NCI-H510A (cell line): ENCODE results near the gene ATP8A2.
A peak's percentile ranks its signal among the peaks of the same experiment; 100 is the strongest.

ENCODE experiments used
- DNase-seq: peaks from one replicate; lab custom pipeline; 2025; lab: John Stamatoyannopoulos, UW

Gene ATP8A2

DNA sequence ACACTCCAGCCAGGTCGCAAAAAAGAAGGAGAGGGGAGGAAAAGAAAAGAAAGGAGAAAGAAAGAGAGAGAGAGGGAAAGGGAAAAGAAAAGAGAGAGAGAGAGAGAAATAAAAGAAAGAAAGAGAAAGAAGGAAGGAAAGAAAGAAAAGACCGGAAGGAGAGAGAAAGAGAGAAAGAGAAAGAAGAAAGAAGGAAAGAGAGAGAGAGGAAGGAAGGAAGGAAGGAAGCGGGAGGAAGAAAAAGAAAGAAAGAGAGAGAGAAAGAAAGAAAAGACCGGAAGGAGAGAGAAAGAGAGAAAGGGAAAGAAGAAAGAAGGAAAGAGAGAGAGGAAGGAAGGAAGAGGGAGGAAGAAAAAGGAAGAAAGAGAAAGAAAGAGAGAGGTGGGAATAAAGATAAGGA lies 359.3 kb downstream of the ATP8A2 start:
- no peak for DNase-seq

- DNase-seq: no peak
These were observed 359.8 kb downstream of the ATP8A2 start for GRCh38 chr13:25731536-25731935.

DNA sequence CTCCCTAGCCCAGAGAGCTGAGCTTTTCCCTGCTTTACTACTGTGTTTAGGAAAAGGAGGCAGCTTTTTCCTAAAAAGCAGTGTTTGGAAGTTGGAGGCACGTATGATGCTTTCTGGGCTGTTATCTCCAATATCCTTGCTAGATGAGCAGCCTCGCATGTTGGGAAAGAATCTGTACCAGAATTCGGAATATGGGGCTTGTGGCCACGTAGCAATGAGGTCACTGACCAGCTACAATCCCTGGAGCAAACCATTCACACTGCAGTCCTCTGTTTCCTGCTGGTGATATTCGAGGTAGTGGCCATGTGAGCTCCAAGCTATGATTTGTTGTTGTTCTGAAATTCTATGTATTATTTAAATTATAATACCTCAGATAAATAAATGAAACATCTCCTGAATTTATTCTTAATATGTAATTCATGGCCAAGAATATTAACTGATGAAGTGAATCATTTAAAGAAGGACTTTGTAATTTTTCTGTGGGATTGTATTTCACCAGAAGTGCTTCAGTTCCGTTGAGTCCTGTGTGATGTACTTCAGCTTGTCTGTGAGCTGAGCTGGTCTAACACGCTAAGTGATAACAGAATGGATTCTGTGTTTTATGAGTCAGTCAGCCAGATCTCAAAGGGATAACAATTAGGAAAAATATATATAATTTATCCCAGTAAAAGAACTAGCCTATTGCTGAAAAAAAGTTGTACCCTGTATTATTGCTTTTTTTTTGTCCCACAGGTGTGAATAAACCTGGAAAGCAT lies 360.5 kb downstream of the ATP8A2 start:
- DNase-seq: no peak

DNA sequence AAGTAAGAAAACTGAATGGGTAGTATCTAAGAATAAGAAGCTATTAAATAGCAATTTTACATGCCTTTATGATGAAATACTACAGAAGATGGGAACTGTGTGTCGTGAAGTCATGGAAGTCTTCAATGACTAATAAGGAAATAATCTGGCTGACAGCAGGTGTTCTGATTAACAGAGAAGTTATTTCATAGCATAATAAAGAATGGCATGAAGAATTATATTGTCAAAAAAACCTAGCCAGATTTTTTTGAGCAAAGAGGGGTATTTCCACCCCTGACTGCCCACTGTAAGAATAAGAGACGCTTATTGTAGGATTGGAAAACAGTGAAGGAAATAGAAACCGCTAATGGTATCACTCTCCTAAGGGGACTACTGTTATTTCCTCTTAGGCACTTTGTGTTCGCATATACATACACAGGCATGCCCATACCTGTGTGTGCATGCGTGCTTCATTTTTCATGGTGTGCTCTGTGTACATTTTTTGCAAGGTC lies 361.3 kb downstream of the ATP8A2 start:
- DNase-seq: no peak

GRCh38 chr13:25733696-25734435 lies 362.1 kb downstream of the ATP8A2 start:
- DNase-seq: no peak

- peak; percentile 28 for DNase-seq
These were observed 366.8 kb downstream of the ATP8A2 start for GRCh38 chr13:25738342-25739196.

DNA sequence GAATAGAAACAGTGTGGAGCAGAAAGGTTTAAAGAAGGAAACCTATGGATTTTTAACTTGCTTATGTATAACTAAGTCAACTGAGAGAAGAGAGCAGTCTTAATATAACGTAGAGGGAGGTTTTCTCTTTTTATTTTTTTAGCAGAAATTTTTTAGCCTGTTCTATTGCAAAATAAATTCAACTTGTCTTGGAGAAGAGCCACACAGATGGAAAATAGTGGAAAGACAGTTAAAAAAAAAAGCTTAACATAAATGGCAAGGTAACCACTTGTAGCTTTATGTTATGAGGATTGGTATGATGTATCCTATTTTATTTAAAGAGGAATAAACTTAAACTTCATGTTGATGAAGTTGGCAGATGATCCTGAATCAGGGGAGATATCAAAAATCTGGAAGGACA lies 367.6 kb downstream of the ATP8A2 start:
- DNase-seq: no peak

GRCh38 chr13:25741796-25742195 lies 370.0 kb downstream of the ATP8A2 start:
- DNase-seq: no peak

- no peak for DNase-seq
These were observed 370.4 kb downstream of the ATP8A2 start for GRCh38 chr13:25742220-25742619.

DNA sequence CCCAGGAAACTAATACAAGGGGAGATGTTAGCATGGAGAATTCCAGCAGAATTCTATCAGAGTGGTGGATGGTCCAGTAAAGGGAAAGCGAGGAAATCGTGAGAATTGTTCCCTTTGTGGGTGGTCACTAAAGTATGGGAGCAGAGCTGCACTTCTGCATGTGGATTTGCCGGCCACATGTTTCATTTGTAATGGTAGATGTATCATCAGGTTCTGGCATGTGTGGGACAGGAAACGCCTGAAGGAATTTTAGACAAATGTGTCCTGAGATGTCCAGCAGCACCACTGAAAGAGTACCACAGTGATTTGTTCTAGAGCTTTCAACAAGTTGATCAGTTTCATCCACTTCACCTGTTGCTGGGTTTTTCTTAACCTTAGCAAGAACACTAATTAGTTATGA lies 371.6 kb downstream of the ATP8A2 start:
- no peak for DNase-seq

GRCh38 chr13:25744178-25744577 lies 372.4 kb downstream of the ATP8A2 start:
- no peak for DNase-seq

DNA sequence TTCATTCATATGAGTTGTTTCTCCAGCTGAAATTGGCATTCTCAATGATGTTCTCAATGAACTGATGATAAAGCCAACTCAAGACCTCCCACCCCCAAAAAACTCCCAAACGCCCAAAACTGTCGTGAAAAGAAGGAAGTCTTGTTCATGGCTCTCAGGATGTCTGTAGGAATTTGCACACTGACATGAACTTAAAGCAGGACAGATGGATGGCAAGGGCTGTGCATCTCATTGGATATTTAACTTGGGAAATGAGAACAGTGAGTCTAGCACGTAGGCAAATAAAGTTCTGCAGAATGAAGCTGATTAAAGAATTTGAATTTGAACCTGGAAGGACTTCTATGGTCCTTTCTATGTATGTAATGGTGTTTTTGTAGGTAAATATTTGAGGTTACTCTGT lies 374.4 kb downstream of the ATP8A2 start:
- no peak for DNase-seq

GRCh38 chr13:25752957-25753551 lies 381.3 kb downstream of the ATP8A2 start:
- no peak for DNase-seq

DNA sequence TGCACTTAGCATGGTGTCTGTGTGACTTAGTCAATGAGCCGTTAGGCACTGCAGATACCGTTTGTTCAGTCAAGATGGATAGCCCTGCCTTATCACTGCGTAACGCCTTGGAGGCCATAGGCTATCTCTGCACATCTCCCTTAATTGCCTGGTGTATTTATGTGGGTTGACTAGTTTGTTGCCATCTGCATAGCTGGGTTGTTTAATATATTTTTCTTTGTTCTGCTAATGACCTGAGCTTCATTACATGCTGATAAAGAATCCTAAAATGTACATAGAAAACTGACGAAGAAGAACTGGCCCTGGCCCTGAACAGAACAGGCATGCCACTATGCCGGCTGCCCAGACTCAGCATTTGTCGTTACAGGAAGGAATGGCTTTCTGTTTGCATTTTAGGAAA lies 382.2 kb downstream of the ATP8A2 start:
- no peak for DNase-seq

- no peak for DNase-seq
These were observed 384.5 kb downstream of the ATP8A2 start for GRCh38 chr13:25756251-25756650.

GRCh38 chr13:25756912-25757311 lies 385.1 kb downstream of the ATP8A2 start:
- DNase-seq: no peak

DNA sequence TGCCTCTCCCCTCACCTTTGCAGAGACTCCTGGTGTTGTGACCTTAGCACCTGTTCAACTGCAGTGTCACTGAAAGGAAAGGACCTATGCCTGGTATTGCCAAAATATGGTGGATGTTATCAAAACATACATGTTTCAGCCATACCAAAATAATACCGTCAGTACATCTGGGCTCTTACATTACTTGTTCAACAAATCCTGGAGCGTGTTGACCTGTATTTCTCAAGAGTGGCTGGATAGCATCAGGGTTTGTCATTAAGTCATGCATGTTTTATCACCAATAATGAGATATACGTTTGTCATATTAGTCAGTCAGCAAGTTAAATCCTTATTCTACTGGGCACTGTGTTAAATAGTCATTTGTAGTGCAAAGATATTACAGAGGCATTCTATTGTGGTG lies 389.3 kb downstream of the ATP8A2 start:
- DNase-seq: no peak

GRCh38 chr13:25762281-25762680 lies 390.5 kb downstream of the ATP8A2 start:
- no peak for DNase-seq

- DNase-seq: no peak
These were observed 391.1 kb downstream of the ATP8A2 start for GRCh38 chr13:25762795-25763377.

- DNase-seq: no peak
These were observed 392.6 kb downstream of the ATP8A2 start for GRCh38 chr13:25764378-25764777.

GRCh38 chr13:25765266-25765665 lies 393.5 kb downstream of the ATP8A2 start:
- no peak for DNase-seq

- no peak for DNase-seq
These were observed 394.8 kb downstream of the ATP8A2 start for GRCh38 chr13:25766576-25766975.
